Gastroesophageal sphincter (tissue), 4 donors: Measurements from ENCODE around the gene SLC43A1. TPM values are rescaled to one million over a fixed set of nuclear protein-coding genes. Genes with fewer than 3 reads are reported as not detected.

Experiments used
- ATAC-seq: fragments of 150-250 bp; one replicate; pipeline ENCODE4 v1.9.1; 2016; ENCODE audit warnings: mild to moderate bottlenecking, moderate library complexity
- H3K27ac ChIP-seq, 4 donors: fragments of 200-600 bp; sonication (generic) in 3 of 4; 1 replicate in 3 of 4; 2 replicates in 1 of 4; pipeline ENCODE4 v1.5.1; 2016 to 2019
- H3K27me3 ChIP-seq: fragments of 200-600 bp; sonication (generic); one replicate; pipeline ENCODE4 v1.5.1; 2019
- H3K36me3 ChIP-seq, 2 donors: fragments of 200-600 bp; sonication (generic); one replicate each; pipeline ENCODE4 v1.5.1; 2019; ENCODE audit warnings: control low read depth in 1 of 2
- H3K4me1 ChIP-seq, 3 donors: fragments of 200-600 bp; sonication (generic); 1 replicate in 2 of 3; 2 replicates in 1 of 3; pipeline ENCODE4 v1.5.1; 2016 to 2019; ENCODE audit warnings: control low read depth in 2 of 3
- H3K4me3 ChIP-seq, 2 donors: fragments of 200-600 bp; sonication (generic); one replicate each; pipeline ENCODE4 v1.5.1; 2019; ENCODE audit warnings: mild to moderate bottlenecking in 1 of 2, moderate library complexity in 1 of 2
- H3K9me3 ChIP-seq, 3 donors: fragments of 200-600 bp; sonication (generic); one replicate each; pipeline ENCODE4 v1.5.1; 2017 to 2019; ENCODE audit warnings: control low read depth in 2 of 3
- EP300 ChIP-seq: sonication (generic); formaldehyde crosslinking; IDR thresholded peaks from one replicate; pipeline ENCODE4 v1.6.1; 2017; ENCODE audit warnings: antibody characterized with exemption, mild to moderate bottlenecking
- POLR2A ChIP-seq, 2 donors: fragments of 450-650 bp; IDR thresholded peaks; one replicate each; pipeline ENCODE4 v1.6.1; 2017; ENCODE audit warnings: antibody characterized with exemption in 2 of 2, mild to moderate bottlenecking in 2 of 2, moderate library complexity in 1 of 2
- POLR2AphosphoS5 ChIP-seq: sonication (generic); formaldehyde crosslinking; IDR thresholded peaks from one replicate; pipeline ENCODE4 v1.6.1; 2017; ENCODE audit warnings: antibody characterized with exemption
- WGBS, 2 donors: methylation state at CpG; one replicate each; pipeline ENCODE4 v1.1.5; 2018; ENCODE audit warnings: low coverage in 1 of 2; 5-methylcytosine and 5-hydroxymethylcytosine counted together
- total RNA-seq, 4 donors: library from RNA; depleted of rRNA; stranded (reverse); fragments of >200 nt; gene quantifications; one replicate each; pipeline ENCODE4 v1.1.0, GENCODE V29; 2016
- TF ChIP-seq, protein P1 (sequence below), 4 experiments: fragments of 200-600 bp in 2 of 4; fragments of 450-650 bp in 2 of 4; sonication (generic) in 1 of 4; IDR thresholded peaks; one replicate each; pipeline ENCODE4 v1.5.1; 2017 to 2019; ENCODE audit warnings: antibody characterized with exemption in 4 of 4, mild to moderate bottlenecking in 2 of 4, moderate library complexity in 2 of 4

Gene SLC43A1
- total RNA-seq, 4 donors from 2014 or later: 14.8 to 36.6 (median 19.7) TPM

DNA sequence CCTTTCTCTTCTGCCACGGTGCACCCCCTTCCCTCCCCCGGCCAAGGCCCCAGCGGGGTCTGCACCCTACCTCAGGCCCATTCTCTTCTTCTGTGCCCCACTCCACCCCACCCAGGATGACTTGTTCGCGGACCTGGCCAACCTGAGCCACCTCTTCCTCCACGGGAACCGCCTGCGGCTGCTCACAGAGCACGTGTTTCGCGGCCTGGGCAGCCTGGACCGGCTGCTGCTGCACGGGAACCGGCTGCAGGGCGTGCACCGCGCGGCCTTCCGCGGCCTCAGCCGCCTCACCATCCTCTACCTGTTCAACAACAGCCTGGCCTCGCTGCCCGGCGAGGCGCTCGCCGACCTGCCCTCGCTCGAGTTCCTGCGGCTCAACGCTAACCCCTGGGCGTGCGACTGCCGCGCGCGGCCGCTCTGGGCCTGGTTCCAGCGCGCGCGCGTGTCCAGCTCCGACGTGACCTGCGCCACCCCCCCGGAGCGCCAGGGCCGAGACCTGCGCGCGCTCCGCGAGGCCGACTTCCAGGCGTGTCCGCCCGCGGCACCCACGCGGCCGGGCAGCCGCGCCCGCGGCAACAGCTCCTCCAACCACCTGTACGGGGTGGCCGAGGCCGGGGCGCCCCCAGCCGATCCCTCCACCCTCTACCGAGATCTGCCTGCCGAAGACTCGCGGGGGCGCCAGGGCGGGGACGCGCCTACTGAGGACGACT lies 39.3 kb downstream of the SLC43A1 start:
- H3K4me3 ChIP-seq: peak overlapping the region; percentile 32 to 60
- peak overlapping the region in 1 of 4 donors; percentile 65 for H3K27ac ChIP-seq
- peak; percentile 65 for ATAC-seq
- 20% methylated on average over 2 of the region's 80 CpGs; no CpG with 5 or more reads in 1 of the 2 donors for WGBS, 2 donors
- peaks cover 0 to 17% (median 8%) of the 10 kb centered on the region in 3 donors for H3K4me1 ChIP-seq
- H3K9me3 ChIP-seq: no peaks in the 10 kb centered on the region
- H3K27me3 ChIP-seq: peaks cover 73% of the 10 kb centered on the region
- H3K36me3 ChIP-seq: no peaks in the 10 kb centered on the region
- peak; percentile 6 for TF ChIP-seq POLR2AphosphoS5
- TF ChIP-seq, protein P1, sequence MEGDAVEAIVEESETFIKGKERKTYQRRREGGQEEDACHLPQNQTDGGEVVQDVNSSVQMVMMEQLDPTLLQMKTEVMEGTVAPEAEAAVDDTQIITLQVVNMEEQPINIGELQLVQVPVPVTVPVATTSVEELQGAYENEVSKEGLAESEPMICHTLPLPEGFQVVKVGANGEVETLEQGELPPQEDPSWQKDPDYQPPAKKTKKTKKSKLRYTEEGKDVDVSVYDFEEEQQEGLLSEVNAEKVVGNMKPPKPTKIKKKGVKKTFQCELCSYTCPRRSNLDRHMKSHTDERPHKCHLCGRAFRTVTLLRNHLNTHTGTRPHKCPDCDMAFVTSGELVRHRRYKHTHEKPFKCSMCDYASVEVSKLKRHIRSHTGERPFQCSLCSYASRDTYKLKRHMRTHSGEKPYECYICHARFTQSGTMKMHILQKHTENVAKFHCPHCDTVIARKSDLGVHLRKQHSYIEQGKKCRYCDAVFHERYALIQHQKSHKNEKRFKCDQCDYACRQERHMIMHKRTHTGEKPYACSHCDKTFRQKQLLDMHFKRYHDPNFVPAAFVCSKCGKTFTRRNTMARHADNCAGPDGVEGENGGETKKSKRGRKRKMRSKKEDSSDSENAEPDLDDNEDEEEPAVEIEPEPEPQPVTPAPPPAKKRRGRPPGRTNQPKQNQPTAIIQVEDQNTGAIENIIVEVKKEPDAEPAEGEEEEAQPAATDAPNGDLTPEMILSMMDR (IDR thresholded peaks at IDR 0.05): no peak

DNA sequence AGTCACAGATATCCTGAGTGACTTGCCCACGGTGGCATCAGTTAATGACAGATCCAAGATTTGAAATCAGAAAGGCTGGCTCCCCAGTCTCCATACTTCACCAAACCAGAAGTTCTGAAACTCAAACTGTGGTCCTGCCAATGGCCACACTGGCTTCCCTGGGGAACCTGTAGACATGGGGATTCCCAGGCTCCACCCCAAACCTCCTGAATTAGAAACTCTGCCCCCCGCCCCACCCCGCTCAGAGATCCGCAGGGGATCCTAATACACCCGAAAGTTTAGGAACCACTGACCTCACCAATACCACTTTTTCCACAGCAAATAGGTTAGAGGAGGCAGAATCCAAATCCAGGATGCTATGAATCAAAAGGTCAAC lies 39.8 kb downstream of the SLC43A1 start:
- H3K9me3 ChIP-seq: no peaks in the 10 kb centered on the region
- TF ChIP-seq EP300 (no peak), POLR2A (IDR thresholded peaks at IDR 0.05) (no peak), POLR2AphosphoS5 (no peak)
- TF ChIP-seq, protein P1 (IDR thresholded peaks at IDR 0.05): no peak
- 30 to 65% methylated on average over 1 to 4 of the region's 5 CpGs for WGBS, 2 donors
- H3K4me1 ChIP-seq: peaks cover 0 to 17% (median 8%) of the 10 kb centered on the region in 3 donors
- no peak overlapping the region for H3K27ac ChIP-seq
- H3K36me3 ChIP-seq: no peaks in the 10 kb centered on the region
- H3K27me3 ChIP-seq: peaks cover 69% of the 10 kb centered on the region
- ATAC-seq: no peak
- H3K4me3 ChIP-seq: peak overlapping the region in 1 of 2 donors; percentile 60

DNA sequence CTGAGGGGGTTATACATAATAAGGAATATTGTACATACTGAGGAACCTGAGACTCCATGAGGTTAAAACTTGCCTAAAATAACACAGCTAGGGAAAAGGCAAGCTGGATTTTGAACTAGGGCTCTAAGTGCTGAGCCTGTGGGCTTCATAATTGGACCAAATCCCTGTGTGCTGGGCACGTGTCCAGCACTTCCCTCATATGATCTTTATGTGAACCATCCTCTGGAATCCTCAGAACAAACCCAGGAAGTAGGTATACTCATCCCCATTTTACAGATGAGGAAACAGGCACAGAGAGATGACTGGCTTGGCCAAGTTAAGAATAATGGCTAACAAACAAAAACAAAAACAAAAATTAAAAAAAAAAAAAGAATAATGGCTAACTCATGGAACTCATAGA lies 40.3 kb downstream of the SLC43A1 start:
- peaks cover 0 to 17% (median 8%) of the 10 kb centered on the region in 3 donors for H3K4me1 ChIP-seq
- no peak overlapping the region for H3K27ac ChIP-seq
- WGBS, 2 donors: 9% methylated on average over 1 of the region's 1 CpG; no CpG with 5 or more reads in 1 of the 2 donors
- no peaks in the 10 kb centered on the region for H3K36me3 ChIP-seq
- H3K4me3 ChIP-seq: no peak overlapping the region
- no peak for ATAC-seq
- H3K9me3 ChIP-seq: no peaks in the 10 kb centered on the region
- H3K27me3 ChIP-seq: peaks cover 69% of the 10 kb centered on the region
- TF ChIP-seq EP300 (no peak), POLR2AphosphoS5 (no peak), POLR2A (IDR thresholded peaks at IDR 0.05) (no peak)
- TF ChIP-seq, protein P1 (IDR thresholded peaks at IDR 0.05): no peak

DNA sequence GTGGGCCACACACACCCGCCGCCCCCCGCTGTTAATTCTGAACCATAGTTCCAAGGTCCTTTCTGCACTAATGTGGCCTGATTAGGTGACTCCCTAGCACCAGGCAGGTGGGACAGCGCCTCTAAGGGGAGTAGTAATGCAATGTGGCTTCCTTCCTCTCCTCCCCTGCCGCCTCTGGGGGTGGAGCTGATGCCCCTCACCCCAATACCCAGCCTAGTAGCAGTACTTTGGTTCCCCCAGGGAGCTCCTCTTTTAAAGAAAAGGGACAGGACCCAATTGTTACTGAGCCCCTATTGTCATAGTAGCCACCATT lies 40.7 kb downstream of the SLC43A1 start:
- Histone ChIP-seq H3K27ac (no peak overlapping the region), H3K4me3 (no peak overlapping the region), H3K36me3 (no peaks in the 10 kb centered on the region), H3K9me3 (no peaks in the 10 kb centered on the region), H3K4me1 (peaks cover 0 to 17% (median 8%) of the 10 kb centered on the region in 3 donors), H3K27me3 (peaks cover 65% of the 10 kb centered on the region)
- TF ChIP-seq, protein P1 (IDR thresholded peaks at IDR 0.05): no peak
- TF ChIP-seq EP300: no peak
- TF ChIP-seq POLR2A (IDR thresholded peaks at IDR 0.05): no peak
- no peak for TF ChIP-seq POLR2AphosphoS5
- 67% methylated on average over 2 of the region's 5 CpGs; no CpG with 5 or more reads in 1 of the 2 donors for WGBS, 2 donors
- no peak for ATAC-seq
